HG03139 (cell line): ENCODE results near the gene COL4A5.
"Not testable (repeated sequence)": the region's sequence is repeated elsewhere in the genome, so short reads cannot be mapped to it uniquely, and the experiment has no call there.

Experiments
- ATAC-seq: cut with Tn5 transposase; IDR thresholded peaks from one replicate; pipeline ENCODE4 v1.9.1; 2021; ENCODE audit not compliant: unreplicated experiment

The COL4A5 gene

GRCh38 chrX:108453841-108454240 is 14.2 kb downstream of the COL4A5 start:
- ATAC-seq = no peak

- no peak for ATAC-seq
Observed at GRCh38 chrX:108456971-108457477, 17.4 kb downstream of the COL4A5 start.

- no peak for ATAC-seq
Observed at GRCh38 chrX:108464604-108465003, 25.0 kb downstream of the COL4A5 start.

GRCh38 chrX:108468486-108468885 is 28.8 kb downstream of the COL4A5 start:
- ATAC-seq = no peak

- no peak for ATAC-seq
Observed at GRCh38 chrX:108473979-108474378, 34.3 kb downstream of the COL4A5 start.

GRCh38 chrX:108481528-108481927 is 41.9 kb downstream of the COL4A5 start:
- ATAC-seq = not testable (repeated sequence)

GRCh38 chrX:108484251-108484650 is 44.6 kb downstream of the COL4A5 start:
- no peak for ATAC-seq

- no peak for ATAC-seq
Observed at GRCh38 chrX:108485960-108486359, 46.3 kb downstream of the COL4A5 start.

- ATAC-seq = no peak
Observed at GRCh38 chrX:108494406-108495090, 54.9 kb downstream of the COL4A5 start.

GRCh38 chrX:108511721-108512120 is 72.1 kb downstream of the COL4A5 start:
- no peak for ATAC-seq

- ATAC-seq = no peak
Observed at GRCh38 chrX:108516184-108516583, 76.5 kb downstream of the COL4A5 start.

GRCh38 chrX:108527724-108528123 is 88.1 kb downstream of the COL4A5 start:
- ATAC-seq = no peak

- peak; percentile 81 for ATAC-seq
Observed at GRCh38 chrX:108537005-108537404, 97.4 kb downstream of the COL4A5 start.

- ATAC-seq = no peak
Observed at GRCh38 chrX:108541286-108541685, 101.6 kb downstream of the COL4A5 start.

GRCh38 chrX:108557580-108557979 is 117.9 kb downstream of the COL4A5 start:
- ATAC-seq = no peak

- no peak for ATAC-seq
Observed at GRCh38 chrX:108558217-108558616, 118.6 kb downstream of the COL4A5 start.

- ATAC-seq = no peak
Observed at GRCh38 chrX:108573136-108573535, 133.5 kb downstream of the COL4A5 start.

GRCh38 chrX:108582151-108582550 is 142.5 kb downstream of the COL4A5 start:
- ATAC-seq = no peak

GRCh38 chrX:108584617-108585211 is 145.1 kb downstream of the COL4A5 start:
- ATAC-seq = no peak

- no peak for ATAC-seq
Observed at GRCh38 chrX:108590496-108590895, 150.9 kb downstream of the COL4A5 start.

GRCh38 chrX:108601276-108601675 is 161.6 kb downstream of the COL4A5 start:
- no peak for ATAC-seq

- no peak for ATAC-seq
Observed at GRCh38 chrX:108610141-108610540, 170.5 kb downstream of the COL4A5 start.

- ATAC-seq = no peak
Observed at GRCh38 chrX:108614616-108615015, 175.0 kb downstream of the COL4A5 start.
